Endothelial cell of umbilical vein (primary cell): ENCODE results near the gene SYNJ1.
"Not testable (repeated sequence)": the region's sequence is repeated elsewhere in the genome, so short reads cannot be mapped to it uniquely, and the experiment has no call there.

Source experiments
- CTCF ChIP-seq, 2 donors: IDR thresholded peaks; 1 replicate in 1 of 2; 2 replicates in 1 of 2; pipeline ENCODE4 v1.5.1; 2011; ENCODE audit warnings: low read length in 2 of 2, mild to moderate bottlenecking in 2 of 2, moderate library complexity in 2 of 2, control low read depth in 1 of 2, inconsistent platforms in 1 of 2, low read depth in 1 of 2; ENCODE audit not compliant: insufficient read depth in 1 of 2; ENCODE audit errors: extremely low read depth in 1 of 2
- GATA2 ChIP-seq: IDR thresholded peaks from 2 replicates; pipeline ENCODE4 v1.7.0; 2011; ENCODE audit warnings: low read depth, mild to moderate bottlenecking, moderate library complexity, mixed read lengths, low read length; ENCODE audit not compliant: insufficient read length, insufficient read depth
- MYC ChIP-seq: IDR thresholded peaks from one replicate; pipeline ENCODE4 v1.6.1; 2011; ENCODE audit warnings: mild to moderate bottlenecking, low read depth, low read length

- TF ChIP-seq CTCF (IDR thresholded peaks at IDR 0.05; ENCODE audit: extremely low read depth in 1 of 2, insufficient read depth in 1 of 2, low read depth in 1 of 2, low read length in 2 of 2); MYC; GATA2: not testable (repeated sequence)
Measured at GRCh38 chr21:32618218-32618617, 109.6 kb downstream of the SYNJ1 start.
